NCI-H1930 (cell line): ENCODE results near the gene SPDEF.

Source experiments
- DNase-seq, 2 experiments: peaks; one replicate each; lab custom pipeline; 2025; lab: John Stamatoyannopoulos, UW

Gene SPDEF

GRCh38 chr6:34544776-34545471, 11.2 kb downstream of the SPDEF start:
- no peak for DNase-seq

- DNase-seq, result no peak
These were observed 12.0 kb downstream of the SPDEF start for GRCh38 chr6:34544052-34544604.

GRCh38 chr6:34543421-34543820, 12.7 kb downstream of the SPDEF start:
- no peak for DNase-seq

- no peak for DNase-seq
These were observed 15.3 kb downstream of the SPDEF start for GRCh38 chr6:34540841-34541240.

GRCh38 chr6:34540222-34540621, 15.9 kb downstream of the SPDEF start:
- no peak for DNase-seq

- no peak for DNase-seq
These were observed 16.9 kb downstream of the SPDEF start for GRCh38 chr6:34539181-34539580.

- DNase-seq, result no peak
These were observed 17.5 kb downstream of the SPDEF start for GRCh38 chr6:34538581-34538980.

- no peak for DNase-seq
These were observed 18.1 kb downstream of the SPDEF start for GRCh38 chr6:34537922-34538550.

- DNase-seq, result no peak
These were observed 18.9 kb downstream of the SPDEF start for GRCh38 chr6:34536959-34537848.

- DNase-seq, result no peak
These were observed 19.7 kb downstream of the SPDEF start for GRCh38 chr6:34536251-34536958.

- DNase-seq, result no peak
These were observed 20.5 kb downstream of the SPDEF start for GRCh38 chr6:34535646-34536045.

- DNase-seq, result no peak
These were observed 20.9 kb downstream of the SPDEF start for GRCh38 chr6:34535199-34535598.

GRCh38 chr6:34534656-34535055, 21.5 kb downstream of the SPDEF start:
- no peak for DNase-seq

GRCh38 chr6:34534146-34534545, 22.0 kb downstream of the SPDEF start:
- no peak for DNase-seq

GRCh38 chr6:34532230-34532629, 23.9 kb downstream of the SPDEF start:
- no peak for DNase-seq

- no peak for DNase-seq
These were observed 24.4 kb downstream of the SPDEF start for GRCh38 chr6:34531580-34532201.

GRCh38 chr6:34530753-34531365, 25.3 kb downstream of the SPDEF start:
- no peak for DNase-seq

- DNase-seq, result no peak
These were observed 26.3 kb downstream of the SPDEF start for GRCh38 chr6:34529665-34530327.

- no peak for DNase-seq
These were observed 27.0 kb downstream of the SPDEF start for GRCh38 chr6:34528996-34529664.
